ENCODE results near the gene CYSTM1. TPM values are rescaled to one million over a fixed set of nuclear protein-coding genes. Genes with fewer than 3 reads are reported as not detected.
"Not testable (repeated sequence)": the region's sequence is repeated elsewhere in the genome, so short reads cannot be mapped to it uniquely, and the experiment has no call there.

CYSTM1 gene
- total RNA-seq, 2 experiments from 2014 or later = 7.2 to 7.4 TPM

DNA sequence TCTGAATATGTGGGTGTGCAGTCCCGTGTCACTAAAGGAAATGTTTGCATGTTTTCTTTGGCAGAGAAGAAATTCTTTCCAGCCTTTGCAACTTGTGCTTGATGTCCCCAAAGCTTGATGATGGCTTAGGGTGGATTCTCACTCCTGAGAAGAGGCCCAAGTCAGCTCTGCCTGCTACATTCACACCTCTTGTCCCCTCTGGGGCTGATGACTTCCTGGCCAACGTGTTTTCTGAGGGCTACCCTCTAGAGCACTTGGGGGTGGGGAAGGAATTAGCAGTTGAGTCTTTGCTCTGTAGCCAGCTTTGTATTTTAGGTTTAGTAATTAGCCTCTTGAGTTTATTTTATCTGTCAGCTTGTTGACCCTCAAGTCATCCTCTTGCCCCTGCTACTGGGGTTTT is 19.7 kb downstream of the CYSTM1 start:
- CTCF ChIA-PET = no interaction called here
- Histone ChIP-seq H3K9me3 (ENCODE audit: control insufficient read depth in 1 of 2, insufficient read depth in 1 of 2, low read length in 2 of 2) (no peaks in the 10 kb centered on the region), H3K36me3 (ENCODE audit: insufficient read depth, low read length) (no peaks in the 10 kb centered on the region), H3K27me3 (ENCODE audit: control insufficient read depth in 1 of 2, insufficient read depth in 2 of 2, low read length in 2 of 2) (no peaks in the 10 kb centered on the region), H3K4me1 (ENCODE audit: insufficient read depth, low read length) (peaks cover 2% of the 10 kb centered on the region), H3K4me3 (ENCODE audit: low read length) (no peak overlapping the region), H3K27ac (ENCODE audit: low read depth in 1 of 2, low read length in 2 of 2) (no peak overlapping the region)
- TF ChIP-seq, protein P1, sequence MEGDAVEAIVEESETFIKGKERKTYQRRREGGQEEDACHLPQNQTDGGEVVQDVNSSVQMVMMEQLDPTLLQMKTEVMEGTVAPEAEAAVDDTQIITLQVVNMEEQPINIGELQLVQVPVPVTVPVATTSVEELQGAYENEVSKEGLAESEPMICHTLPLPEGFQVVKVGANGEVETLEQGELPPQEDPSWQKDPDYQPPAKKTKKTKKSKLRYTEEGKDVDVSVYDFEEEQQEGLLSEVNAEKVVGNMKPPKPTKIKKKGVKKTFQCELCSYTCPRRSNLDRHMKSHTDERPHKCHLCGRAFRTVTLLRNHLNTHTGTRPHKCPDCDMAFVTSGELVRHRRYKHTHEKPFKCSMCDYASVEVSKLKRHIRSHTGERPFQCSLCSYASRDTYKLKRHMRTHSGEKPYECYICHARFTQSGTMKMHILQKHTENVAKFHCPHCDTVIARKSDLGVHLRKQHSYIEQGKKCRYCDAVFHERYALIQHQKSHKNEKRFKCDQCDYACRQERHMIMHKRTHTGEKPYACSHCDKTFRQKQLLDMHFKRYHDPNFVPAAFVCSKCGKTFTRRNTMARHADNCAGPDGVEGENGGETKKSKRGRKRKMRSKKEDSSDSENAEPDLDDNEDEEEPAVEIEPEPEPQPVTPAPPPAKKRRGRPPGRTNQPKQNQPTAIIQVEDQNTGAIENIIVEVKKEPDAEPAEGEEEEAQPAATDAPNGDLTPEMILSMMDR (IDR thresholded peaks at IDR 0.05) = no peak
- Mint-ChIP-seq H3K4me1 (ENCODE audit: low read depth) (no peaks in the 10 kb centered on the region), H3K27me3 (no peaks in the 10 kb centered on the region), H3K4me3 (no peak overlapping the region), H3K9me3 (no peaks in the 10 kb centered on the region), H3K36me3 (ENCODE audit: low read depth) (no peaks in the 10 kb centered on the region), H3K27ac (no peak overlapping the region)
- ATAC-seq (ENCODE audit: poor library complexity) (no peak), DNase-seq (no peak)
- POLR2A ChIA-PET = no interaction called here
- intact Hi-C loops (cut with DNase I, micrococcal nuclease) = no loop called here

DNA sequence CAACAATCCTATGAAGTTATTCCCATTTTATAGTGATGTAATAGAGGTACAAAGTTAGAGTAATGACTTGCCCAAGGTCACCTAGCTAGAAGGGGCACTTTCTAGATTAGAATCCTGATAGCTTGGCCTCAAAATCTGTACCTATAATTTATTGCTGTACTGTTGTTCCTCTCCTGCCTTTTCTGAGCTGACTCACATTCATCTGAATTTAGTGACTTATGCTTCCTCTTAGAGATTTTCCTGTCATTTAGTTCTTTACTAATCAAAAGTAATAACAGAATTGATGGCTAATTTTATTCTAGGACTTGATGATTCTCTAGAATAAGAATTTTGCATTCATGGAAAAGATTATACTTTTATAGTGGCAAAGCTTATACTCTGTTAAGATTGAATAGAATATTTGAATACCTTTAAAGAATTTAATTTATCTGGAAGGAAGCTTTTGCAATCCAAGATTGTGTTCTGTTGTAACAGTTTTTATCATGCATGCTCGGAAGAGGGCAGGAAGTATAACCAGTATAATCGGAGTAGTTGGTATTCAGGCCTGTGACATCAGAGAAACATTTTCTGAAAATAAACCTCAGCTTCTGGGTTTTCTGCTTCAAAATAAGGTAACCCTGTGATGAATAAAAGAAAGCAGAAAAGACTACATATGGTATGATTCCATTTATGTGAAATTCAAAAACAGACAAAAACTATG is 21.3 kb downstream of the CYSTM1 start:
- Histone ChIP-seq H3K4me3 (ENCODE audit: low read length) (no peak overlapping the region), H3K27me3 (ENCODE audit: control insufficient read depth in 1 of 2, insufficient read depth in 2 of 2, low read length in 2 of 2) (no peaks in the 10 kb centered on the region), H3K36me3 (ENCODE audit: insufficient read depth, low read length) (no peaks in the 10 kb centered on the region), H3K4me1 (ENCODE audit: insufficient read depth, low read length) (peaks cover 2% of the 10 kb centered on the region), H3K27ac (ENCODE audit: low read depth in 1 of 2, low read length in 2 of 2) (no peak overlapping the region), H3K9me3 (ENCODE audit: control insufficient read depth in 1 of 2, insufficient read depth in 1 of 2, low read length in 2 of 2) (no peaks in the 10 kb centered on the region)
- no peak overlapping the region for H3K27ac Mint-ChIP-seq
- CTCF ChIA-PET = interaction anchor here (0.7 kb wide), 1 partner anchor 48 kb away, joined by 3 read pairs; no protein-coding TSS in a partner anchor
- POLR2A ChIA-PET = no interaction called here
- ATAC-seq (ENCODE audit: poor library complexity) = no peak
- H3K27me3 Mint-ChIP-seq = no peaks in the 10 kb centered on the region
- no peak overlapping the region for H3K4me3 Mint-ChIP-seq
- no peaks in the 10 kb centered on the region for H3K9me3 Mint-ChIP-seq
- TF ChIP-seq, protein P1 (IDR thresholded peaks at IDR 0.05) = no peak
- DNase-seq = no peak
- no peaks in the 10 kb centered on the region for H3K4me1 Mint-ChIP-seq (ENCODE audit: low read depth)
- H3K36me3 Mint-ChIP-seq (ENCODE audit: low read depth) = no peaks in the 10 kb centered on the region
- intact Hi-C loops (cut with DNase I, micrococcal nuclease) = no loop called here

DNA sequence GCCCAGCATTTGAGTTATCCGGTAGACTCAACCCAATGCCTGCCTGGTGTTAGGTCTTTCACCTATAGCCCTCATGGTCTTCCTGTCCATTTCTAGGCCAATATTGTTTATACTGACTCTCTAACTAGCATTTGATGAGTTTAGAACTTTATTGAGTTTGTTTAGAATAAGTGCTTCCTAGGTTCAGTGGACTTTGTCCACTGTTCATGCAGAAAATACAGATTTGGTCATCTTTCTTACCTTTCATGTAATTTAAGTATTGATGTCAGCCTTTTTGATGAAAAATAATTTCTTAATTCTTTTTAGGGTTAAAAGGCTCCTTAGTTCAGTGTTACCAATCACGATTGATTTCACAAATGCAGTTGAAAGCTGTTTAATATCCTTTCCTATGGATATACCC is 22.0 kb downstream of the CYSTM1 start:
- Mint-ChIP-seq H3K27ac (no peak overlapping the region), H3K36me3 (ENCODE audit: low read depth) (no peaks in the 10 kb centered on the region), H3K4me3 (no peak overlapping the region), H3K9me3 (no peaks in the 10 kb centered on the region), H3K4me1 (ENCODE audit: low read depth) (no peaks in the 10 kb centered on the region), H3K27me3 (no peaks in the 10 kb centered on the region)
- ATAC-seq (ENCODE audit: poor library complexity) (no peak), DNase-seq (no peak)
- H3K4me1 ChIP-seq (ENCODE audit: insufficient read depth, low read length) = peaks cover 2% of the 10 kb centered on the region
- intact Hi-C loops (cut with DNase I, micrococcal nuclease) = no loop called here
- H3K36me3 ChIP-seq (ENCODE audit: insufficient read depth, low read length) = no peaks in the 10 kb centered on the region
- H3K27ac ChIP-seq (ENCODE audit: low read depth in 1 of 2, low read length in 2 of 2) = no peak overlapping the region
- H3K27me3 ChIP-seq (ENCODE audit: control insufficient read depth in 1 of 2, insufficient read depth in 2 of 2, low read length in 2 of 2) = no peaks in the 10 kb centered on the region
- no peak overlapping the region for H3K4me3 ChIP-seq (ENCODE audit: low read length)
- ChIA-PET CTCF (no interaction called here), POLR2A (no interaction called here)
- TF ChIP-seq, protein P1 (IDR thresholded peaks at IDR 0.05) = no peak
- H3K9me3 ChIP-seq (ENCODE audit: control insufficient read depth in 1 of 2, insufficient read depth in 1 of 2, low read length in 2 of 2) = no peaks in the 10 kb centered on the region

DNA sequence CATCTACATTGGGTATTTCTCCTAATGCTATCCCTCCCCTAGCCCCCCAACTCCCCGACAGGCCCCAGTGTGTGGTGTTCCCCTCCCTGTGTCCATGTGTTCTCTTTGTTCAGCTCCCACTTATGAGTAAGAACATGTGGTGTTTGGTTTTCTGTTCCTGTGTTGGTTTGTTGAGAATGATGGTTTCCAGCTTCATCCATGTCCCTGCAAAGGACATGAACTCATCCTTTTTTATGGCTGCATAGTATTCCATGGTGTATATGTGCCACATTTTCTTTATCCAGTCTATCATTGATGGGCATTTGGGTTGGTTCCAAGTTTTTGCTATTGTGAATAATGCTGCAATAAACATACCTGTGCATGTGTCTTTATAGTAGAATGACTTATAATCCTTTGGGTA is 23.9 kb downstream of the CYSTM1 start:
- CTCF ChIA-PET; POLR2A ChIA-PET; H3K36me3 Mint-ChIP-seq (ENCODE audit: low read depth); H3K4me3 Mint-ChIP-seq; H3K27ac Mint-ChIP-seq; H3K4me1 ChIP-seq (ENCODE audit: insufficient read depth, low read length); ATAC-seq (ENCODE audit: poor library complexity); H3K9me3 ChIP-seq (ENCODE audit: control insufficient read depth in 1 of 2, insufficient read depth in 1 of 2, low read length in 2 of 2); intact Hi-C loops (cut with DNase I, micrococcal nuclease); H3K27me3 ChIP-seq (ENCODE audit: control insufficient read depth in 1 of 2, insufficient read depth in 2 of 2, low read length in 2 of 2); H3K9me3 Mint-ChIP-seq; H3K4me1 Mint-ChIP-seq (ENCODE audit: low read depth); H3K4me3 ChIP-seq (ENCODE audit: low read length); H3K27me3 Mint-ChIP-seq; DNase-seq; H3K36me3 ChIP-seq (ENCODE audit: insufficient read depth, low read length); H3K27ac ChIP-seq (ENCODE audit: low read depth in 1 of 2, low read length in 2 of 2): not testable (repeated sequence)
